Epithelial cell of esophagus (primary cell): ENCODE results near the gene LCN9.

Experiments
- DNase-seq: peaks from one replicate; pipeline ENCODE4 v3.0.0; 2010; ENCODE audit warnings: low read depth
- H3K4me3 ChIP-seq: 2 replicates; pipeline ENCODE4 v1.5.1; 2011; ENCODE audit warnings: mild to moderate bottlenecking, low read length, control low read depth
- TF ChIP-seq, protein P1 (sequence below): IDR thresholded peaks from 2 replicates; pipeline ENCODE4 v1.5.1; 2011; ENCODE audit warnings: low read depth, mild to moderate bottlenecking, low read length, control low read depth, inconsistent platforms; ENCODE audit not compliant: insufficient read depth; ENCODE audit errors: missing control alignments

Gene LCN9

DNA sequence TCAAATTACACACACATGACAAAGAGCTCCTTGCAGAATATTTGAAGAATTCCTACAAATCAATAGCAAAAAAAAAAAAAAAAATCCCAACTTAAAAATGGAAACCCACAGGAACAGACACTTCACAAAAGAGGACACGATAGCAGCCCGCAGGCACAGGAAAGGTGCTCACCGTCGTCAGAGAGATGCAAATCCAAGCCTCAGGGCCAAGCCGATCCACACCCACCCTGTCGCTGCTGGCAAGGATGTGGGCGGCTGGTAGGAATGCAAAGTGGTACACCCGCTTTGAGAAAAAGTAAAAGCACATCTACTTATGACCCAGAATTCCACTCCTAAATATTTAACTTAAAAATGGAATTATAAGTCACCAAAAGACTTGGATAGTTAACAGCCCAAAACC is 10.8 kb downstream of the LCN9 start:
- no peak for DNase-seq
- no peak overlapping the region for H3K4me3 ChIP-seq
- TF ChIP-seq, protein P1, sequence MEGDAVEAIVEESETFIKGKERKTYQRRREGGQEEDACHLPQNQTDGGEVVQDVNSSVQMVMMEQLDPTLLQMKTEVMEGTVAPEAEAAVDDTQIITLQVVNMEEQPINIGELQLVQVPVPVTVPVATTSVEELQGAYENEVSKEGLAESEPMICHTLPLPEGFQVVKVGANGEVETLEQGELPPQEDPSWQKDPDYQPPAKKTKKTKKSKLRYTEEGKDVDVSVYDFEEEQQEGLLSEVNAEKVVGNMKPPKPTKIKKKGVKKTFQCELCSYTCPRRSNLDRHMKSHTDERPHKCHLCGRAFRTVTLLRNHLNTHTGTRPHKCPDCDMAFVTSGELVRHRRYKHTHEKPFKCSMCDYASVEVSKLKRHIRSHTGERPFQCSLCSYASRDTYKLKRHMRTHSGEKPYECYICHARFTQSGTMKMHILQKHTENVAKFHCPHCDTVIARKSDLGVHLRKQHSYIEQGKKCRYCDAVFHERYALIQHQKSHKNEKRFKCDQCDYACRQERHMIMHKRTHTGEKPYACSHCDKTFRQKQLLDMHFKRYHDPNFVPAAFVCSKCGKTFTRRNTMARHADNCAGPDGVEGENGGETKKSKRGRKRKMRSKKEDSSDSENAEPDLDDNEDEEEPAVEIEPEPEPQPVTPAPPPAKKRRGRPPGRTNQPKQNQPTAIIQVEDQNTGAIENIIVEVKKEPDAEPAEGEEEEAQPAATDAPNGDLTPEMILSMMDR, result no peak

DNA sequence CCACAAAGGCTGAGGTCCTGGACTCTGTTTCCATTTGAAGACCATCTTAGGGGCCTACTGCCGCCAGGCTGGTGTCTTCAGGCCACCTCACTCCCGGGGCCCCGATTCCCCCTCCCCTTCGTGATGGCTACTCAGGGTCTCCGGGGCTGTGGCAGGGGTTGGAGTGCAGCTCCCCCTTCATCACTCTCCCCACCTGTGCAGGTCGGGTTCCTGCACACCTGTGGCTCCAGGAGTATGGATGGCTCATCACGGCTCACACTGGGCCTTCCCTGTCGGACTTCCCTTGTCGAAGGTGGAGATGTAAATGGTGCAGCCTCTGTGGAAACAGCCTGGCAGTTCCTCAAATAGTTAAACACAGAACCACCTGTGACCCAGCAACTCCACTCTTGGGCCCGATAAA is 11.9 kb downstream of the LCN9 start:
- TF ChIP-seq, protein P1, result no peak
- H3K4me3 ChIP-seq, result no peak overlapping the region
- no peak for DNase-seq

DNA sequence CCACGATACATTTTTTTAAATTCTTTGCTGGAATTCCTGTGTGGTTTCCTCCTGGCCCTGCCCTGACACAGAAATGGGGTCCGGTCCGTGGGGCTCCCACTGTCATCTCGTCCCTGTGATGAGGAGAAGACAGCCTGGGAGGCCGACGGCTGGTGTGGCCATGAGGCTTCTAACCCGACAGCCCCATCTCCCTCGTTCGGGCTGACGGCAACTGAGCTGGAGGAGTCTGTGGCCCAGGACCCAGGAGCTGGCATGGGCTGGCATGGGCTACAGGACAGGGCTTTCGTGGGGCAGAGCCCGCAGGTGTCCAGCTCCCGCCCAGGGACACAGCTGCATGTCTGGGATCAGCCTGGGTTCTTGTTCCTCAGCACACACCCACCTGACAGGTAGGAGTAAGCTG is 13.8 kb downstream of the LCN9 start:
- DNase-seq, result no peak
- TF ChIP-seq, protein P1, result no peak
- H3K4me3 ChIP-seq, result no peak overlapping the region

DNA sequence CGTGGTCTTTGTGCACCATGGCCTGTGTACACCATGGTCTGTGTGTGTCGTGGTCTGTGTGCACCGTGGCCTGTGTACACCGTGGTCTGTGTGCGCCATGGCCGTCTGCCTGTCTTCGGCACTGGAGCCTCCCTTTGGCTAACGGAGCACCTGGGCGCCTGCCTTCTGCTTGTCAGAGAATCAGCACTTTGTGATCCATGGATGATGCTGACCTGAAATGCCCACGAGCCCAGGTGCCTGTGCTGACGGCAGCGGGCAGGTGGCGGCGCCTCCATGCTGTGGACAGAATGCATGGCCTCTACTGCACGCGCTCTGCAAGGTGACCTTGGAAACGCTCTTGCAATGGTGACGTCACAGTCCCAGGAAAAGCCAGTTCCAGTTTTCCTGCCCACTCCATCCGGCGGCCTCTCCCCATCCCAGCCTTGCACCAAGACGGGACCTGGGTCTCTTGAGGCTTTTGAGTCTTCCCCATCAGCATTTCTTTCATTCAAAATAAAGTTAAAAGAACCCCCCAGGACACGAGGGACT is 14.6 kb downstream of the LCN9 start:
- H3K4me3 ChIP-seq, result no peak overlapping the region
- no peak for DNase-seq
- TF ChIP-seq, protein P1, result no peak

DNA sequence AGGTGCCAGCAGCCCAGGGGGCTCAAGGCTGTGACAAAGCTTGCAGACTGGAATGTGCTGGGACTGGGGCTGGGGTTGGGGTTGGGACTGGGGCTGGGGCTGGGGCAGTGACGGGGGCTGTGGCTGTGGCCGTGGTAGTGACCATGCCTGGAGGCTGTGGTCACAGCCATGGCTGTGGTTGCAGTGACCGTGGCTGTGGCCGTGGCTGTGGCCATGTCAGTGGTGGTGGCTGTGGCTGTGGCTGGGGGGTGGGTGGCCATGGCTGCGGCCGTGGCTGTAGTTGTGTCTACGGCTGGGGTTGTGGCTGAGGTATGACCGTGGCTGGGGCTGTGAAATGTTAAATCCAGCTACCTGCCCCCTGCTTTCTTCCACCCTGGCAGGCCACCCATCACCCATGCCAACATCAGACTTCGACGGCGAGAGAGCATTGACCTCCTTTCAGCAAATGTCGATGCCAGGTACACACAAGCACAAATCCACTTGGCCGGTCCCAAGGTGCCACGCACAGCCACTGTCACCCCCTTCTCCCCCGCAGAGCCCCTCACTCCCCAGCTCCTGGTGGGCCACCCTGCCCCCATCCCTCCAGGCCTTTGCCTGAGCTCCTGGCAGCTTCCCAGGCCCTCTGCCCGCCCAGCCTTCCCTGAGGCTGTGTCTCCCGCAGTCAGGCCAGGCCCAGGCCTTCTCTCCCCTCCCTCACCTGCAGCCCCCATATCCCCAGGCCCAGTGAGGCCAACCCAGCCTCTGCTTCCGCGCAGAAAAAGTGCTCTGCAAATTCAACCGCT is 15.3 kb downstream of the LCN9 start:
- H3K4me3 ChIP-seq, result no peak overlapping the region
- TF ChIP-seq, protein P1, result no peak
- no peak for DNase-seq

DNA sequence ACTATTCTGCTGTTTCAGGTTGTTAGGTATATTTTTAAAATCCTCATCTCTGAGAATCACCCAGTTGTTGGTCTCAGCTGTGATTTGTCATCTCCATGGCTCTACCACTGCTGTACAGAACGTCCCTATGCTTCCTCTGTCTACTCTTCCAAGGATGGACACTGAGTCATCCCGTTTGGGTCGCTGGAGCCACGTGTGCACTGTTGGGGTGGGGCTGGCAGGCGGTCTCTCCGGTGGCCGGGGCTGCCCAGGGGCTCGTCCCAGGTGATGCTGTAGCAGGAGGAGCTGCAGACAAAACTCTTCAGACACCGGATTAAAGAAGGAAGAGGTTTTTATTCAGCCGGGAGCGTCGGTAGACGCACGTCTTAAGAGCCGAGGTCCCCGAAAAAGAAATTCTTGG is 16.9 kb downstream of the LCN9 start:
- no peak for DNase-seq
- no peak overlapping the region for H3K4me3 ChIP-seq
- TF ChIP-seq, protein P1, result no peak

DNA sequence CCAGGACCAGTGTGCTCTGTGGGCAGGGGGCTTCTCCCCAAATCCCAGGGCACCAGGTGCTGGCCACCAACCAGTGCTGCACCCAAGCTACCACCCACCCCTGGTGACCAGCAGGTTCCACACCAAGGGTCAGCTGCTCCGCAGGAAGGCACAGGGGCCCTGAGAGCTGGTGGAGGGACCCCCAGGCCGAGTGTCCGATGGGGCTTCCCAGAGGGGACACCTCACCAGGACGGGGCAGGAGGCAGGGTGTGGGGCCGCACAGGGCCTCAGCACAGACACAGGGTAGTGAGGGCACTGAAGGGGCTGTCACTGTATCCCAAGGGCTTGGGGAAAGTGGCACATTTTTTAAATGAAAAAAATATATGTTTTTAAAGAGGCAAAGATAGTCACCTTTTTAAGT is 18.1 kb downstream of the LCN9 start:
- TF ChIP-seq, protein P1, result no peak
- no peak overlapping the region for H3K4me3 ChIP-seq
- no peak for DNase-seq
